Small intestine (tissue), 7 donors: Measurements from ENCODE around the gene SLC26A11. TPM values are rescaled to one million over a fixed set of nuclear protein-coding genes. Genes with fewer than 3 reads are reported as not detected.
"Not testable (repeated sequence)": the region's sequence is repeated elsewhere in the genome, so short reads cannot be mapped to it uniquely, and the experiment has no call there.

Source experiments
- DNase-seq, 2 donors: peaks; one replicate each; pipeline versions ENCODE4 v3.0.0 to v3.0.0-alpha.2; 2013
- FAIRE-seq: peaks from 2 replicates; lab custom pipeline; 2012; peaks lifted over from hg19 to GRCh38; lab: Jason Lieb, UNC
- H3K27ac ChIP-seq, 3 donors: one replicate each; pipeline ENCODE4 v1.5.1; 2013; ENCODE audit warnings: low read length in 2 of 3, mild to moderate bottlenecking in 2 of 3, control low read depth in 1 of 3, inconsistent platforms in 1 of 3, low read depth in 1 of 3, moderate library complexity in 1 of 3
- H3K27me3 ChIP-seq, 3 donors: one replicate each; pipeline ENCODE4 v1.6.1; 2013; ENCODE audit warnings: low read length in 3 of 3, inconsistent platforms in 1 of 3; ENCODE audit not compliant: control insufficient read depth in 3 of 3, insufficient read depth in 3 of 3
- H3K36me3 ChIP-seq, 3 donors: one replicate each; pipeline ENCODE4 v1.6.1; 2013; ENCODE audit warnings: low read length in 3 of 3, inconsistent platforms in 1 of 3, low read depth in 1 of 3, mild to moderate bottlenecking in 1 of 3, moderate library complexity in 1 of 3; ENCODE audit not compliant: control insufficient read depth in 3 of 3, insufficient read depth in 2 of 3
- H3K4me1 ChIP-seq, 3 donors: one replicate each; pipeline ENCODE4 v1.6.1; 2013; ENCODE audit warnings: low read length in 2 of 3, inconsistent platforms in 1 of 3, low read depth in 1 of 3, mild to moderate bottlenecking in 1 of 3, moderate library complexity in 1 of 3; ENCODE audit not compliant: control insufficient read depth in 3 of 3, insufficient read depth in 2 of 3
- H3K4me3 ChIP-seq, 3 donors: one replicate each; pipeline ENCODE4 v1.5.1; 2013; ENCODE audit warnings: low read length in 3 of 3, control low read depth in 1 of 3, inconsistent platforms in 1 of 3, low read depth in 1 of 3, mild to moderate bottlenecking in 1 of 3, moderate library complexity in 1 of 3
- H3K9me3 ChIP-seq, 2 donors: one replicate each; pipeline ENCODE4 v1.6.1; 2013; ENCODE audit warnings: low read depth in 1 of 2, low read length in 1 of 2; ENCODE audit not compliant: control insufficient read depth in 2 of 2, insufficient read depth in 1 of 2
- WGBS, 3 donors: extraction: QIAGEN DNeasy Blood & Tissue Kit; methylation state at CpG; one replicate each; pipeline ENCODE4 v1.1.7; 2013; 5-methylcytosine and 5-hydroxymethylcytosine counted together
- polyA plus RNA-seq, 4 donors: library from polyadenylated mRNA; stranded (reverse) in 3 of 4; unstranded in 1 of 4; fragments of 200-250 nt in 3 of 4; fragments of 120-200 nt in 1 of 4; gene quantifications; one replicate each; pipeline versions ENCODE4 v1.2.1 to v1.2.3, GENCODE V29; 2013
- donor health status: healthy with polysubstance abuse.
- donor health status: control.
- donor health status: control.
- donor health status: Bipolar disorder and iron deficiency.
- donor health status: healthy.

SLC26A11 gene
- polyA plus RNA-seq, 4 donors, result 7.3 to 63.2 (median 8.4) TPM

- not testable (repeated sequence) for H3K4me1 ChIP-seq, H3K27ac ChIP-seq, H3K4me3 ChIP-seq, FAIRE-seq, H3K27me3 ChIP-seq, DNase-seq
- Histone ChIP-seq H3K9me3 (peaks cover 0 to 27% of the 10 kb centered on the region in 2 donors), H3K36me3 (peaks cover 21 to 71% (median 37%) of the 10 kb centered on the region in 3 donors)
- WGBS, 3 donors, result 91 to 93% (median 93%) methylated on average over 2 of the region's 2 CpGs
Observed at GRCh38 chr17:80300756-80301155, 80.5 kb downstream of the SLC26A11 start.

Other genes with a start within 250 kb of the SLC26A11 start
- gene TBC1D16, start 184.6 kb upstream of the SLC26A11 start, polyA plus RNA-seq, result 10 to 100 TPM in 2 of 4 donors, 1 to 10 TPM in 2; 1.6 to 30.6 (median 15.2) TPM
- 1 to 10 TPM in 2 of 4 donors, under 1 TPM in 2; 0.45 to 3.8 (median 1.0) TPM for gene CCDC40, start 183.8 kb upstream of the SLC26A11 start, polyA plus RNA-seq
- gene GAA, start 118.8 kb upstream of the SLC26A11 start, polyA plus RNA-seq, result 10 to 100 TPM; 13.2 to 64.4 (median 21.3) TPM
- gene EIF4A3, start 73.3 kb upstream of the SLC26A11 start, polyA plus RNA-seq, result 10 to 100 TPM; 47.2 to 88.2 (median 67.3) TPM
- gene CARD14, start 50.4 kb upstream of the SLC26A11 start, polyA plus RNA-seq, result 1 to 10 TPM in 3 of 4 donors, under 1 TPM in 1; 0.81 to 3.1 (median 1.5) TPM
- 10 to 100 TPM; 24.4 to 60.1 (median 34.5) TPM for gene SGSH, start 94 bp upstream of the SLC26A11 start, polyA plus RNA-seq
- gene RNF213, start 40.4 kb downstream of the SLC26A11 start, polyA plus RNA-seq, result 10 to 100 TPM; 35.4 to 71.4 (median 53.0) TPM
- 10 to 100 TPM; 13.6 to 39.6 (median 29.1) TPM for gene ENDOV, start 194.7 kb downstream of the SLC26A11 start, polyA plus RNA-seq